HuH-7.5 (cell line): Measurements from ENCODE around the gene PLA2G4A.

Experiments used
- DNase-seq: peaks from one replicate; pipeline ENCODE4 v3.0.0; 2011; ENCODE audit warnings: low spot score

The PLA2G4A gene

DNA sequence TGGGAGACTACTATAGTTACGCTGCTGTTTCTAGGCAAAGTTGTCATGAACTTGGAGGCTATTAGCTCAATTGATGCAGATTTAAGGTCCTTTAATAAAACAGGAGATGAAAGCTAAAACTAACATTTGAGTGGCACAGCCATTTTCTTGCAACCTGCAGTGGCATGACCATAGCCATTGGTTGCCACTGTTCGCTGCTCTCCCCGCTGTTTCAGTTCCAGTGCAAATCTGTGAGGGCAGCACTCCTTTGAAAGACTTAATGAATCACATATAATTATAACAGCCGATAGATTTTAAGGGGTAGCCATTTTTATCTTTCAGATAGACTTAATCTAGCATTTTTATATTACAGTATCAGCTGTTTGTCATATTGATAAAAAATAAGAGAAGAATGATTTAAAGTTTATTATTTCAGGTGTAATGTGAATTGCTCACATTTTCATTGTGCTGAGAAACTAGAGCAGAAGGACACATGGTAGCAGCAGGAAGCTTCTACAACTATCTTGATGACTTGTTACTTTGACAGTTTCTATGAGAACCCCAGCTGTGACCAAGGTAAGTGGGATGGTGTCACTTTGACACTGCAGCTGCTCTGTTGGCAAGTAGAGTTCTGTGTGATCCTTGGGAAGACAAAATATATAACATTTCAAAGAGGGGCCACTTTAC lies 203.7 kb downstream of the PLA2G4A start:
- no peak for DNase-seq

DNA sequence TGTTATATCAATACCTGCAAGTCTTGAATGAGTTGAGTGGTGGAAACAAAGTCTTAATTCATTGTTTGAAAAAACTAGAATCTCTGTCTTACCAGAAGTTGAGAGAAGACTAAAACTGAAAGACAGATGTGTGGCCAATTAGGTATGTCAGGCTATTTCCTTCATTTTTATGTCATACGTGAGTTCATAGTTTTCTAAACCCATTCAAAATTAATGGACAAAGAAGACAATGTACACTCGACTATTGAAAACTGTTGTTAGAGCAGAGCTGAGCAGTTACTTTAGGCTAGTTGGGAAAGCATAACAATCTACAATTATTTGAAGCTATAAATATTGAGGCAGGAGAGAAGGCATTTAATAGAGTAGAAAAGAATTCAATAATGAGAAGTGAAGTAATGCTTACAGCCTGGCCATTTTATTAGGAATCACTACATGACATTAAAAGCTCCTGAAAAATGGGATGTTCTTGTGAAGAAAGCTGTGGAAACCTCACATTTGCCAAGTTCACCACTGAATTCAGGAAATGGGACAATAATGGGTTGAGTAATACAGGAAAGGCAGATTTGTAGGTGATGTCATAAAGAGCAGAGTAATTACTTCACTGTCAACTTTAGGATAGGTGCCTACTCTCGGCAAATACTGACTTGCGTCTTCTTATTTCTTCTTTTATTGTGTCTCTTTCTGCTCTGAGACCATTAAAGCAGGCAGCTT lies 204.4 kb downstream of the PLA2G4A start:
- no peak for DNase-seq

DNA sequence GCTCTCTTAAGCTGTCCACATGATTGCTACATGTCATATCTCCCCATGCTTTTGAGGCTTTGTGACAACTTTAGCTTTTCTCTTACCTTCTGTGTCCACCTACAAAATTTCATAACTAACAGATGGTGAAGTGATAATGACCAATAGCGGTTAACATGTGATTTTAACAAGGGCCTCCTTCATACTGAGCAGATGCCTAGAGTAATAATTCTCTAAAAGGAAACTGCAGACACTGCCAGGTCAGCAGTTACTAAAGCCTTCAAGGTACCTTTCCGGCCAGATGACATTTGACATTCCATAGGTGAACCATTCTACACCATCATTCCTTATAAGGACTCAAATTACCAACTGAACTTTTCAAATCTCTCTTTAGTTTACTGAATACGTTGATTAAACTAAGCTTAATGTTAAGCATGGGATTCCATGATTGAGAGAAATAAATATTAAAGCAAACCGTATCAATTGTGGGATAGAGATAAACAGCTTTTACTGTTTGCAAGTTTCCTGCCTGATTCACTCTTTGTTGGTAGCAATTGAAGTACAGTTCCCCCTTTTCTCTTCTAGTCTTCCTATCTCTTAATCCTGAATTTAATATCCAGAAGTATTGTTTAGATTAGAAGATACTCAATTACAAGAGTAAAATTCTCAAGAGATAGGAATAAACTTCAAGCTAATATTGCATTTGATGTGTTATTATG lies 205.1 kb downstream of the PLA2G4A start:
- no peak for DNase-seq

DNA sequence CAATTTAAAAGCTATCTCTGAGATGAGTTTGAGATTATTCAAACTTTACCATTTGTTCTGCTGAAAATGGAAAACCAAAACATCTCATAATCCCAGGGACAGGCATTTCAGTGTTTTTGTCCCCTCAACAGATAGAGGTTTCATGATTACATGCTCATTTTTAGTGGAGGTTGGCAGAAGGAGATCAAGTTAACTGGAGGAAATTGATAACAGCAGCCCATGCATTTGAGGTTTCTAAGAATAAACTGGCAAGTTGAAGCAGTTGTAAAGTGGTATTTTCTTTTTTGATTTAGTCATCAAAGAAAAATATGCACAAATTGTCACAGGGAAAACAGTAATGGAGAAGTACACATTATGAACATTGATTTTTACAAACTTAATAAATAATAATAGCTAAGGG lies 205.8 kb downstream of the PLA2G4A start:
- no peak for DNase-seq

DNA sequence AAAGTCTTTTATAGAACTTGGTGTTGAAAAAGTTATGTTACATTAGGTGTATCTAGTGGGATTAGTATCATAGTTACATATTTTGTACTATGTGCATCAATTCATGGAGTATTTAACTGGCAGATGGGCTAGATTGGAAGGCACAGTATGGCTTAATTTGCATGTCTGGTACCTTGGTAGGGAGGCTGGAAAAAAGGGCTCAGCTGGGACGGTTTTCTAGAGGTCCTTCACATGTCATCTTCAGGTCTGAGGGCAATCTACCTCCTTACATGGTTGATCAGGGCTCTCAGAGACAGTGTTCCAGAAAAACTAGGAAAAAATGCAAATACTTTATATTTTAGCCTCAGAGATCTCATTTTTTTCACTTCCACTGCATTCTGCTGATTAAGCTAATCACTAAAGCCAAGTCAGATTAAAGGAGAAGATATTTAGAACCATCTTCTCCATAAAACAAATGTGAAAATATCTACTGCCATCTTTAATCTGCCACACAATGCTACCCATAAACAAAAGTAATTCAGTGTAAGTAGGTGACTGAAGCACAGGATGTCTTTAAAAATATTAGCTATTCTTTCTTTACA lies 209.3 kb downstream of the PLA2G4A start:
- DNase-seq: no peak
